ENCODE data around the gene ZNF385B.

The ZNF385B gene

GRCh38 chr2:179447421-179447820, 414.0 kb downstream of the ZNF385B start:
- Histone ChIP-seq H2AFZ (ENCODE audit: low read length) (no peak overlapping the region), H3K4me2 (ENCODE audit: low read depth, low read length) (no peak overlapping the region), H3K9ac (ENCODE audit: low read length) (no peak overlapping the region), H3K36me3 (replicated peaks; ENCODE audit: insufficient read depth, low read length) (no peaks in the 10 kb centered on the region), H3F3A (ENCODE audit: insufficient read depth, low read length) (no peaks in the 10 kb centered on the region), H4K20me1 (ENCODE audit: insufficient read depth, low read length) (no peaks in the 10 kb centered on the region), H3K79me2 (ENCODE audit: low read length) (no peaks in the 10 kb centered on the region), H3K4me1 (ENCODE audit: low read length) (no peaks in the 10 kb centered on the region), H3K9me3 (replicated peaks; ENCODE audit: insufficient read depth, low read length) (no peaks in the 10 kb centered on the region), H3K27ac (ENCODE audit: low read length) (no peak overlapping the region), H3K4me3 (ENCODE audit: low read length) (no peak overlapping the region), H3K27me3 (replicated peaks; ENCODE audit: insufficient read depth, low read length) (no peaks in the 10 kb centered on the region), H3K9me2 (replicated peaks; ENCODE audit: insufficient read depth, low read length) (no peaks in the 10 kb centered on the region)
- TF ChIP-seq EZH2phosphoT487 (IDR thresholded peaks at IDR 0.05; ENCODE audit: low read length) (no peak), EZH2 (optimal IDR thresholded peaks at IDR 0.05; ENCODE audit: low read depth, low read length) (no peak), CTCF (IDR thresholded peaks at IDR 0.05; ENCODE audit: low read length) (no peak)
- DNase-seq, result no peak

- no peaks in the 10 kb centered on the region for H4K20me1 ChIP-seq (ENCODE audit: insufficient read depth, low read length)
- H3F3A ChIP-seq (ENCODE audit: insufficient read depth, low read length), result no peaks in the 10 kb centered on the region
- no peak overlapping the region for H3K4me2 ChIP-seq (ENCODE audit: low read depth, low read length)
- H3K27ac ChIP-seq (ENCODE audit: low read length), result no peak overlapping the region
- H3K79me2 ChIP-seq (ENCODE audit: low read length), result no peaks in the 10 kb centered on the region
- no peaks in the 10 kb centered on the region for H3K36me3 ChIP-seq (replicated peaks; ENCODE audit: insufficient read depth, low read length)
- H3K4me1 ChIP-seq (ENCODE audit: low read length), result no peaks in the 10 kb centered on the region
- TF ChIP-seq CTCF (IDR thresholded peaks at IDR 0.05; ENCODE audit: low read length) (no peak), EZH2phosphoT487 (IDR thresholded peaks at IDR 0.05; ENCODE audit: low read length) (no peak), EZH2 (optimal IDR thresholded peaks at IDR 0.05; ENCODE audit: low read depth, low read length) (no peak)
- no peak for DNase-seq
- no peak overlapping the region for H2AFZ ChIP-seq (ENCODE audit: low read length)
- no peaks in the 10 kb centered on the region for H3K9me2 ChIP-seq (replicated peaks; ENCODE audit: insufficient read depth, low read length)
- H3K9ac ChIP-seq (ENCODE audit: low read length), result no peak overlapping the region
- H3K9me3 ChIP-seq (replicated peaks; ENCODE audit: insufficient read depth, low read length), result no peaks in the 10 kb centered on the region
- no peak overlapping the region for H3K4me3 ChIP-seq (ENCODE audit: low read length)
- no peaks in the 10 kb centered on the region for H3K27me3 ChIP-seq (replicated peaks; ENCODE audit: insufficient read depth, low read length)
Measured at GRCh38 chr2:179446476-179447141, 414.8 kb downstream of the ZNF385B start.

GRCh38 chr2:179444056-179444455, 417.4 kb downstream of the ZNF385B start:
- Histone ChIP-seq H3K9me2 (replicated peaks; ENCODE audit: insufficient read depth, low read length) (no peaks in the 10 kb centered on the region), H2AFZ (ENCODE audit: low read length) (no peak overlapping the region), H3K27me3 (replicated peaks; ENCODE audit: insufficient read depth, low read length) (no peaks in the 10 kb centered on the region), H3K9me3 (replicated peaks; ENCODE audit: insufficient read depth, low read length) (no peaks in the 10 kb centered on the region), H3F3A (ENCODE audit: insufficient read depth, low read length) (no peaks in the 10 kb centered on the region), H3K36me3 (replicated peaks; ENCODE audit: insufficient read depth, low read length) (no peaks in the 10 kb centered on the region), H3K79me2 (ENCODE audit: low read length) (no peaks in the 10 kb centered on the region), H3K4me3 (ENCODE audit: low read length) (no peak overlapping the region), H4K20me1 (ENCODE audit: insufficient read depth, low read length) (no peaks in the 10 kb centered on the region), H3K4me2 (ENCODE audit: low read depth, low read length) (no peak overlapping the region), H3K27ac (ENCODE audit: low read length) (no peak overlapping the region), H3K9ac (ENCODE audit: low read length) (no peak overlapping the region), H3K4me1 (ENCODE audit: low read length) (no peaks in the 10 kb centered on the region)
- DNase-seq, result no peak
- TF ChIP-seq EZH2 (optimal IDR thresholded peaks at IDR 0.05; ENCODE audit: low read depth, low read length) (no peak), CTCF (IDR thresholded peaks at IDR 0.05; ENCODE audit: low read length) (no peak), EZH2phosphoT487 (IDR thresholded peaks at IDR 0.05; ENCODE audit: low read length) (no peak)

Measured in MM.1S (cell line).